Prostate gland (tissue), 2 donors: Measurements from ENCODE around the gene SLAIN2.

Experiments used
- POLR2A ChIP-seq: fragments of 450-650 bp; IDR thresholded peaks from one replicate; pipeline ENCODE4 v1.6.1; 2016; ENCODE audit warnings: antibody characterized with exemption, mild to moderate bottlenecking
- POLR2AphosphoS5 ChIP-seq: sonication (generic); formaldehyde crosslinking; IDR thresholded peaks from one replicate; pipeline ENCODE4 v1.6.1; 2017; ENCODE audit warnings: antibody characterized with exemption
- TF ChIP-seq, protein P1 (sequence below), 4 experiments: fragments of 200-600 bp in 2 of 4; fragments of 450-650 bp in 2 of 4; sonication (generic) in 2 of 4; IDR thresholded peaks; 1 replicate in 3 of 4; 2 replicates in 1 of 4; pipeline ENCODE4 v1.5.1; 2016 to 2019; ENCODE audit warnings: antibody characterized with exemption in 4 of 4, mild to moderate bottlenecking in 2 of 4, moderate library complexity in 2 of 4

DNA sequence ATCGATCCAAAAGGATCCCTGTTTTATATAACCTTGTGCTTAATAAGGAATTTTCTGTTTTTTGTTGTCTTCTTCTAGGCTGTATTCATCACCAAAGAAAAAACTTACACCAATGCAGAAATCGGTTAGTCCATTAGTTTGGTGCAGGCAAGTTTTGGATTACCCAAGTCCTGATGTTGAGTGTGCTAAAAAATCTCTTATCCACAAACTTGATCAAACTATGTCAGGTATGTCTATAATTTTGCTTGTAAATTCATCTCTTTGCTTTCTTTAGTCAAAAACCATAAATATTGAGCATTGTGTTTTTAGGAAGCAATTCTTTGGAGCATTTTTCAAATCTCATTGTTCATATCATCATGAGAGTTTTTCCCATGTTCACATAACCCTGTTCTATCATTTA is 28.4 kb downstream of the SLAIN2 start:
- TF ChIP-seq POLR2A (no peak), POLR2AphosphoS5 (no peak)
- TF ChIP-seq, protein P1, sequence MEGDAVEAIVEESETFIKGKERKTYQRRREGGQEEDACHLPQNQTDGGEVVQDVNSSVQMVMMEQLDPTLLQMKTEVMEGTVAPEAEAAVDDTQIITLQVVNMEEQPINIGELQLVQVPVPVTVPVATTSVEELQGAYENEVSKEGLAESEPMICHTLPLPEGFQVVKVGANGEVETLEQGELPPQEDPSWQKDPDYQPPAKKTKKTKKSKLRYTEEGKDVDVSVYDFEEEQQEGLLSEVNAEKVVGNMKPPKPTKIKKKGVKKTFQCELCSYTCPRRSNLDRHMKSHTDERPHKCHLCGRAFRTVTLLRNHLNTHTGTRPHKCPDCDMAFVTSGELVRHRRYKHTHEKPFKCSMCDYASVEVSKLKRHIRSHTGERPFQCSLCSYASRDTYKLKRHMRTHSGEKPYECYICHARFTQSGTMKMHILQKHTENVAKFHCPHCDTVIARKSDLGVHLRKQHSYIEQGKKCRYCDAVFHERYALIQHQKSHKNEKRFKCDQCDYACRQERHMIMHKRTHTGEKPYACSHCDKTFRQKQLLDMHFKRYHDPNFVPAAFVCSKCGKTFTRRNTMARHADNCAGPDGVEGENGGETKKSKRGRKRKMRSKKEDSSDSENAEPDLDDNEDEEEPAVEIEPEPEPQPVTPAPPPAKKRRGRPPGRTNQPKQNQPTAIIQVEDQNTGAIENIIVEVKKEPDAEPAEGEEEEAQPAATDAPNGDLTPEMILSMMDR (IDR thresholded peaks at IDR 0.05), result no peak
